ENCODE data around the gene WFDC13.

WFDC13 gene

GRCh38 chr20:45735552-45735951, 33.7 kb downstream of the WFDC13 start:
- TF ChIP-seq CTCF (IDR thresholded peaks at IDR 0.05; ENCODE audit: low read depth, low read length, missing control alignments), result no peak
- no peak for DNase-seq (ENCODE audit: low read depth)
- no peak overlapping the region for H3K4me3 ChIP-seq (ENCODE audit: low read depth, low read length)
- in situ Hi-C loops (cut with HindIII; ENCODE audit: low sequenced_read_pairs), result no loop called here

- no peak for DNase-seq (ENCODE audit: low read depth)
- in situ Hi-C loops (cut with HindIII; ENCODE audit: low sequenced_read_pairs), result no loop called here
- H3K4me3 ChIP-seq (ENCODE audit: low read depth, low read length), result no peak overlapping the region
- TF ChIP-seq CTCF (IDR thresholded peaks at IDR 0.05; ENCODE audit: low read depth, low read length, missing control alignments), result no peak
These were observed 34.1 kb downstream of the WFDC13 start for GRCh38 chr20:45735988-45736387.

GRCh38 chr20:45742596-45742995, 40.8 kb downstream of the WFDC13 start:
- in situ Hi-C loops (cut with HindIII; ENCODE audit: low sequenced_read_pairs), result no loop called here
- H3K4me3 ChIP-seq (ENCODE audit: low read depth, low read length), result no peak overlapping the region
- TF ChIP-seq CTCF (IDR thresholded peaks at IDR 0.05; ENCODE audit: low read depth, low read length, missing control alignments), result no peak
- DNase-seq (ENCODE audit: low read depth), result no peak

- TF ChIP-seq CTCF (IDR thresholded peaks at IDR 0.05; ENCODE audit: low read depth, low read length, missing control alignments), result no peak
- DNase-seq (ENCODE audit: low read depth), result no peak
- no peak overlapping the region for H3K4me3 ChIP-seq (ENCODE audit: low read depth, low read length)
- in situ Hi-C loops (cut with HindIII; ENCODE audit: low sequenced_read_pairs), result no loop called here
These were observed 43.2 kb downstream of the WFDC13 start for GRCh38 chr20:45745015-45745414.

GRCh38 chr20:45751721-45752120, 49.9 kb downstream of the WFDC13 start:
- in situ Hi-C loops (cut with HindIII; ENCODE audit: low sequenced_read_pairs), result no loop called here
- no peak for DNase-seq (ENCODE audit: low read depth)

GRCh38 chr20:45752746-45753145, 50.9 kb downstream of the WFDC13 start:
- no peak for DNase-seq (ENCODE audit: low read depth)
- in situ Hi-C loops (cut with HindIII; ENCODE audit: low sequenced_read_pairs), result no loop called here
- TF ChIP-seq CTCF (IDR thresholded peaks at IDR 0.05; ENCODE audit: low read depth, low read length, missing control alignments), result no peak
- H3K4me3 ChIP-seq (ENCODE audit: low read depth, low read length), result no peak overlapping the region

More at GRCh38 chr20:45751721-45752120, 49.9 kb downstream of the WFDC13 start:
- no peak overlapping the region for H3K4me3 ChIP-seq (ENCODE audit: low read depth, low read length)
- TF ChIP-seq CTCF (IDR thresholded peaks at IDR 0.05; ENCODE audit: low read depth, low read length, missing control alignments), result no peak

GRCh38 chr20:45758096-45758495, 56.3 kb downstream of the WFDC13 start:
- TF ChIP-seq CTCF (IDR thresholded peaks at IDR 0.05; ENCODE audit: low read depth, low read length, missing control alignments), result no peak
- in situ Hi-C loops (cut with HindIII; ENCODE audit: low sequenced_read_pairs), result no loop called here

More at GRCh38 chr20:45758096-45758495, 56.3 kb downstream of the WFDC13 start:
- no peak overlapping the region for H3K4me3 ChIP-seq (ENCODE audit: low read depth, low read length)
- DNase-seq (ENCODE audit: low read depth), result no peak

All from astrocyte of the cerebellum (primary cell).